ENCODE results near the gene BMP10.

GRCh38 chr2:68865108-68865507, 6.1 kb downstream of the BMP10 start:
- TF ChIP-seq CTCF (IDR thresholded peaks at IDR 0.05), result no peak
- TF ChIP-seq ZFX (IDR thresholded peaks at IDR 0.05; ENCODE audit: borderline replicate concordance), result no peak

All from 22Rv1 (cell line).